Vagina (tissue), 2 donors: ENCODE results near the gene PPARA.

Source experiments
- POLR2A ChIP-seq, 2 donors: fragments of 450-650 bp; IDR thresholded peaks; one replicate each; pipeline ENCODE4 v1.6.1; 2017; ENCODE audit warnings: antibody characterized with exemption in 2 of 2, mild to moderate bottlenecking in 2 of 2, moderate library complexity in 2 of 2
- POLR2AphosphoS5 ChIP-seq, 2 donors: sonication (generic); formaldehyde crosslinking; IDR thresholded peaks; one replicate each; pipeline ENCODE4 v1.9.0; 2017; ENCODE audit warnings: antibody characterized with exemption in 2 of 2, mild to moderate bottlenecking in 2 of 2, low read depth in 1 of 2; ENCODE audit not compliant: insufficient read depth in 1 of 2
- TF ChIP-seq, protein P1 (sequence below), 3 experiments: fragments of 450-650 bp in 2 of 3; fragments of 200-600 bp in 1 of 3; sonication (generic) in 1 of 3; IDR thresholded peaks; one replicate each; pipeline ENCODE4 v1.5.1; 2017 to 2019; ENCODE audit warnings: antibody characterized with exemption in 3 of 3, mild to moderate bottlenecking in 2 of 3, moderate library complexity in 2 of 3

DNA sequence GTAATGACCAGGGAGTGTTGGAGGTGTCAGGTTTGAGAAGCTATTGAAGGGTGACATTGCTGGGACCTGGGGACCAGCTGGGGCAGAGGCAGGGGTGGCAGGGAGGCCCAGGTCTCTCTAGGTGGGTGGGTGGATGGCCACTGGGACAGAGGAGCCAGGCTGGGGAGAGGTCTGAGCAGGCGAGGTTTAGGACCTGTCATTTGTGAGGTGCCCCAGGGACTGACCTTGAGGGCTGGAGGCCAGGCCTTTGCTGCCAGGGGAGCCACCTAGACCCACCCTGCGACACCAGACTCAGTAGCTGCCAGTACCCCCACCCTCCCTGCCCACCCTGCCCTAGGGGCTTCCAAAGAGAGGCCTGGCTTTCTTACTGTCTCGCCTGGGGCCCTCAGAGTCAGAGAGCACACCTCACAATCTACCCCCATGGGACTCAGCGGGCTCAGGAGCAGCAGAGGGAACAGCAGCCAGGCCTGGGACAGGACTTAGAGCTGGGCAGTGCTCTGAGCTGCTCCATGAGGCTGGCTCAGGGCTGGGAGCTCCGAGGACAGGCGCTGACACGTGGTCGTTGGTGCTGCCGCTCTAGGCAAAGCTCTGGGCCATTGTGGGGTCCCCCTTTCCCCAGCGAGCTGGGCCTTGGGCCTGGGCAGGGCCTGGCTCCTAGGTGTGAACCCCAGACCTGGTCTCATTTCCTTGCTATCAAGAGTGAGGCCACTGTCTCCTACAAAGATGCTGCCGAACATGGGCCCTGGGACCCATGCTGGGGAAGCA is 28.6 kb upstream of the PPARA start:
- TF ChIP-seq, protein P1, sequence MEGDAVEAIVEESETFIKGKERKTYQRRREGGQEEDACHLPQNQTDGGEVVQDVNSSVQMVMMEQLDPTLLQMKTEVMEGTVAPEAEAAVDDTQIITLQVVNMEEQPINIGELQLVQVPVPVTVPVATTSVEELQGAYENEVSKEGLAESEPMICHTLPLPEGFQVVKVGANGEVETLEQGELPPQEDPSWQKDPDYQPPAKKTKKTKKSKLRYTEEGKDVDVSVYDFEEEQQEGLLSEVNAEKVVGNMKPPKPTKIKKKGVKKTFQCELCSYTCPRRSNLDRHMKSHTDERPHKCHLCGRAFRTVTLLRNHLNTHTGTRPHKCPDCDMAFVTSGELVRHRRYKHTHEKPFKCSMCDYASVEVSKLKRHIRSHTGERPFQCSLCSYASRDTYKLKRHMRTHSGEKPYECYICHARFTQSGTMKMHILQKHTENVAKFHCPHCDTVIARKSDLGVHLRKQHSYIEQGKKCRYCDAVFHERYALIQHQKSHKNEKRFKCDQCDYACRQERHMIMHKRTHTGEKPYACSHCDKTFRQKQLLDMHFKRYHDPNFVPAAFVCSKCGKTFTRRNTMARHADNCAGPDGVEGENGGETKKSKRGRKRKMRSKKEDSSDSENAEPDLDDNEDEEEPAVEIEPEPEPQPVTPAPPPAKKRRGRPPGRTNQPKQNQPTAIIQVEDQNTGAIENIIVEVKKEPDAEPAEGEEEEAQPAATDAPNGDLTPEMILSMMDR (IDR thresholded peaks at IDR 0.05) = no peak
- TF ChIP-seq POLR2A (IDR thresholded peaks at IDR 0.05) (no peak), POLR2AphosphoS5 (IDR thresholded peaks at IDR 0.05; ENCODE audit: insufficient read depth in 1 of 2, low read depth in 1 of 2) (no peak)
